HG02885 (cell line): ENCODE results near the gene NPAS2.

Experiments used
- ATAC-seq: cut with Tn5 transposase; IDR thresholded peaks from one replicate; pipeline ENCODE4 v1.9.1; 2021; ENCODE audit warnings: mild to moderate bottlenecking; ENCODE audit not compliant: unreplicated experiment, poor library complexity

The NPAS2 gene

GRCh38 chr2:101026253-101026701 lies 206.3 kb downstream of the NPAS2 start:
- no peak for ATAC-seq

DNA sequence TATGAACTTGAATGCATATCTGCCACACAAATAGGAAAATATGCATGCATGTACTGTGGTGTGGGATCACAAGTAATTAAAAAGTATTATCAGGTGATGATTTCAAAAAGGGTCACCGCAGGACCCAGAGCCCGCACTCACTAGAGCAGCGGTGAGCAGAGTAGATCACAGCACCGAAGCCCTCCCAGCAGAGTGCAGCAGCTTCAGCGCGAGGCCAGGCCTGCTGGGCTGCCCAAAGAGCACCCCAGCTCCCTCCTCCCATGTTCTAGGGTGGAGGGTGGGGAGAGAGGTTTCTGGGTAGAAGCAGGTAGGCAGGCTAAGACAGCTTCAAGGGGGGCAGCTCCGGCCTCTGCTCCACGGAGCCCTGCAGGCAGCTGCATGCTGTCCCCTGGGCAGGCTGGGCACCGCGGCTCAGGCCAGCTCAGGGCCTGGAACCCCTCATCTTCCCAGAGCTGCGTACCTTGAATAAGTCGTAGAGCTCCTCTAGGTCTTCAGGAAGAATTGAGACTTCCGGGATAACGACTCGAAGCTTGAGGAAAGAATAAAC lies 207.1 kb downstream of the NPAS2 start:
- no peak for ATAC-seq

DNA sequence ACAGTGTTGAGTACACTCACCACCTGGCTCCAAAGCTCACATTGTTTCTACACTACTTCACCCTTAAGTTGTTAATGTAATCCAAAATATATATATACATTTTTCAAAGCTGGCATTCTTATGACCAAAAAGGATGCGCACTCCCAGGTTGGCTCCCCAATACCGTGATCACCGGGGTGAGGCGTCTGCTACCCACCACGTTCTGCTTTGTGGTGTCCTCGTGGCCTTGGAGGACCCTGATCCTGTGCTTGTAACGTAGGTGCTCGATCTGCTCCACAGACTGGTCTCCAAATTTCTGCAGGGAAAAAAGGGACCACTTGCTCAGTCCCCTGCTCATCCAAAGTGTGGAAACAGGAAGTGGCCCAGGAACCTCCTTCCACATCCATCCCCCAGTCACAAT lies 207.9 kb downstream of the NPAS2 start:
- no peak for ATAC-seq

- no peak for ATAC-seq
Measured at GRCh38 chr2:101030866-101031554, 211.1 kb downstream of the NPAS2 start.

DNA sequence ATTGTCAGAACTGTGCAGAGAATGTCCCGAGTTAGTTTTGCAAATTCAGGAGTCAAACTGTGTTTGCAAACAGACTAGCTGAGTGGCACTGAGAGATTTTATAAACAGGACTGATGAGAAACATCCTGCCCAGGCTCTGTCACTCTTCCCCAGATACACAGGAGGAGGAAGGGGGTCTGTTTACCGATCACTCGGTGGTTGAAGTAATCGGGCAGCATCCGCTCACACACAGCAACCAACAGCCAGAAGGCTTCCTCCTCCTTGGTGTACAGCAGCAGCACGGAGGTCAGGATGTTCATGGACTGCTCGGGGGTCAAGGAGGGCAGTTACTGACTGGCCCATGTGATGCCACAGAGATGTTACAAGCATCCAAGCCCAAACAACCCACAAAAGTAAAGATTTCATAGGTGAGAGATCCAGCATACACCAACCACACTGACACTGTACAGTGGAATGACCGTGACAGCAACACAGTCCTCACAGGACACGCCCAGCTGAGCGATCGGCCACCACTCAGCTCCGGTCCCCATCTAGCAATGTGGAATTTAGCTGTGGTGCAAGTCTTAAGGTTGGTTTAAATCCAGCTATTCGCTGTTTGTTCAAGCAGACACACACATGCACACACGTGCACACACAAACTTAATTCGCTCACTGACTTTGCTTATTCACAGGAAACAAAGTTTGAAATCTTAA lies 212.3 kb downstream of the NPAS2 start:
- no peak for ATAC-seq

DNA sequence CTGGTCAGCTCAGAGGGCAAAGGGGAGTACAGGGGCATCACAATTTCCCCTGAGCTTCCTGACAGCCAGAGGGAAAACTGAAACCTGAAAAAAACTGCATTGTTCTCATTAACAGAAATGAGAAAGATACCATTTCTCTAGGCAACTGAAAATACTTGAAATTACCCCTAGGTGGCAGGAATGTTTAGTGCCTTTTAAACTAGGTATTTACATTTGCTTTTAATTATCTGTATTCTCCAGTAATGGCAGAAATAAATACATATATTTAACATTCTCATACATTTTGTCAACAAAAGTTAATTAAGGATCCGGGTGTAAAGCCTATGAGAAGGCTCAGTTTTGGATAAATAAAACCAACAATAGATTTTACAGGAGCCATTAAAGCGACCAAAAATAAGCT lies 216.6 kb downstream of the NPAS2 start:
- no peak for ATAC-seq

- ATAC-seq = no peak
Measured at GRCh38 chr2:101037161-101037755, 217.3 kb downstream of the NPAS2 start.

DNA sequence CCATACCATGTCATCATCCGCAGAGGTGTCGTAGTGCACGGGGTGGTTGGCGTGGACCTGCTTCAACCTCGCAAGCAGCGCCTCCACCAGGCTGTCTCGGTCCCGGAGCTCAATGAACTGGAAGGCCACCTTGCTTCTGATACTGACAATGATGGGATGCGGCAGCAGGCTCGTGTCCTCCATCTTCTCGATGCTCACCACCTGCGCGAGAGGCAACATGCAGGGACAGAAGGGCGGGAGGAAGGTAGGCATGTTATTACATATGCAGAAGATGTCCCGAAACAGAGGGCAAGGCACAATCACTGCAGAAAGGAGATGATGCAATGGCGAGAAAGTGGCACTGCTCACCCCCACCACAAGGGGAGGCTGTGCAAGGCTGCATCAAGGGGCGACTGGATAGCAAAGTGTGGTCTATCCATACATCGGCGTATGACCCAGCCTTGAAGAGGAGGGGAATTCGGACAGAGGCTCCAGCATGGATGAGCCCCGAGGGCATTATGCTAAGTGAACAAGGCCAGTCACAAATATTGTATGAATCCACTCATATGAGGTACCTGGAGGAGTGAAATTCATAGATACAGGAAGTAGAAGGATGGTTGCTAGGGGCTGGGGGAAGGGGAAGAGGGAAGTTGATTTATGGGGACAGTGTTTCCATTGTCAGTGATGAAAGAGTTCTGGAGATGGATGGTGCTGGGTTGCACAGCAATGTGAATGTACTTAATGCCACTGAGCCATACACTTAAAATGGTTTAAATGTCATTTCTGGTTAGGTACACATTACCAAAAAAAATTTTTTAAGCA lies 218.7 kb downstream of the NPAS2 start:
- ATAC-seq = no peak

GRCh38 chr2:101040072-101040471 lies 220.1 kb downstream of the NPAS2 start:
- ATAC-seq = no peak

- ATAC-seq = no peak
Measured at GRCh38 chr2:101040761-101041160, 220.8 kb downstream of the NPAS2 start.

- no peak for ATAC-seq
Measured at GRCh38 chr2:101041413-101041812, 221.5 kb downstream of the NPAS2 start.

DNA sequence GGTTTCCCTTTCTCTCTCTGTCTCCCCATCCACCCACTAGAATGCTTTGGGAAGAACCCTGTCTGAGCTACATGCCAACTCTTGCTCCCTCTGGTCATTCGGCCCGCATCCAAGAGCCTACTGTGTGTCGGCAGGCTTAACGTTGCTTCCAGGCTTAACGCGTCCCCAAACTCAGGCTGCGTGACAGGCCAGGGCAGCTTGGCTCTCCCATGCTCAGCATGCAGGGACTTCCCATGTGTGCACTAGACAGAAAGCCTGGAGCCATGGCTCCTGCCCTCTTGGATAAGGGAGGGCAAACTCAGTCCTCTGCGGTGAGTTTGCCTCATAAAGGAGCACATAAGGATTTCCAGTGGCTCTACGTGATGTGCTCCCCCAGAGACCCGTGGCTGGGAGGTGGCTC lies 225.4 kb downstream of the NPAS2 start:
- ATAC-seq = no peak
